Hepatic stellate cell (primary cell): ENCODE measurements around the gene JUNB.
"Not testable (repeated sequence)": the region's sequence is repeated elsewhere in the genome, so short reads cannot be mapped to it uniquely, and the experiment has no call there.

Experiments used
- DNase-seq: peaks from one replicate; pipeline ENCODE4 v3.0.0; 2011; ENCODE audit warnings: low spot score

Gene JUNB

GRCh38 chr19:12804051-12804450 lies 12.8 kb downstream of the JUNB start:
- no peak for DNase-seq

DNA sequence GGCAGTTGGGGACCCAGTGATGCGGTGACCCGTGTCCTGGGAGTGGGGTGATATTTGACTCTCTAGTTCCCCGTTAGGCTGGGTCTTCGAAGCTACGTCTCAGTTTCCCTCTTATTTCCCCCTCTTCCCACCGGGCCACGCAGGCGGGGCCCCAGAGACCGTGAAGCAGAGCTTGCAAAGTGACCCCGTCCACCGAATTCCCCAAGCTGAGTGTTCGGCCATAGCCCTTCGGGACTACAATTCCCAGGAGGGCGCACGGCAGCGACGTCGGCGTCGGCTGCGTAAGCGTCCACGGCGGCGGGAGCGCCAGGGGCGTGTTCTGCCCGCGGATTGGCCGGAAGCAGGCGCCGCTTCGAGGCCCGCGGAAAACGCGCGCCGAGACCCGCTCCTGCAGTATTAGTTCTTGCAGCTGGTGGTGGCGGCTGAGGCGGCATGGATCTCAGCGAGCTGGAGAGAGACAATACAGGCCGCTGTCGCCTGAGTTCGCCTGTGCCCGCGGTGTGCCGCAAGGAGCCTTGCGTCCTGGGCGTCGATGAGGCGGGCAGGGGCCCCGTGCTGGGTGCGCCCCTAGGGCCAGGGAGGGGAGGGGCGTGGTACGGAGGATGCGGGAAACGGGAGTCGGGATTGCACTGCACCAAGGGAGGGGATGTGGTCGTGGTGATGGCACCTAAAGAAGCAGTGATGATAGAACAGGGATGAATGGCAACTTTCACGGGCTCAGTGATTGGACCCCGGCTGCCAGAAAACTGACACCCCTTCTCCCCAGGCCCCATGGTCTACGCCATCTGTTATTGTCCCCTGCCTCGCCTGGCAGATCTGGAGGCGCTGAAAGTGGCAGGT lies 15.2 kb downstream of the JUNB start, which contains the start of gene RNASEH2A:
Gene RNASEH2A, plus strand, starts transcription at position 343 of the 840 bp plus-strand sequence. Its CDS starts 90 bp downstream, at position 433.
- DNase-seq: peak; percentile 95

DNA sequence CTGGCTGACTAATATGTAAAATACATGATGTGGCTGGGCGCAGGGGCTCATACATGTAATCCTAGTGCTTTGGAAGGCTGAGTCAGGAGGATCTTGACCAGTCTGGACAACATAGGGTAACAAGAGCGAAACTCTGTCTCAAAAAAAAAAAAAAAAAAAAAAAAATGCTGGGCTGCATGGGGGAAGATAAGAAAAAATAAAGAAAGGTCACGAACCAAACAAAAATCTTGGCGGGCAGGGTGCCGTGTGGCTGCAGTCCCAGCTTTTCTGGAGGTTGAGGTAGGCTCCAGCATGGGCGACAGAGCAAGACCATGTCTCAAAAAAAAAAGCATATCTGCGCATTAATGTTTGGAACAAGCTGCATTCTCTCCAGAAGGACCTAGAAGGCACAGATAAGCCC lies 23.8 kb downstream of the JUNB start:
- no peak for DNase-seq

DNA sequence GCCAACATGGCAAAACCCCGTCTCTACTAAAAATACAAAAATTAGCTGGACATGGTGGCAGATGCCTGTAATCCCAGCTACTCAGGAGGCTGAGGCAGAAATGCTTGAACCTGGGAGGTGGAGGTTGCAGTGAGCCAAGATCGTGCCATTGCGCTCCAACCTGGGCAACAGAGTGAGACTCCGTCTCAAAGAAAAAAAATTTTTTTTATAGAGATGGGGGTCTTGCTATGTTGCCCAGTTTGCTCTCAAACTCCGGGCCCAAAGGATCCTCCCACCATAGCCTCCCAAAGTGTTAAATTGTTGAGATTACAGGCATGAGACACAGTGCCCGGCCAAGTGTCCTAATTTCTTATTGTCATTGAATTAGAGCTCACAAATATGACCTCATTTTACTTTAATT lies 25.9 kb downstream of the JUNB start:
- DNase-seq: not testable (repeated sequence)

GRCh38 chr19:12817810-12818209 lies 26.5 kb downstream of the JUNB start:
- DNase-seq: not testable (repeated sequence)

- no peak for DNase-seq
Observed at GRCh38 chr19:12821761-12822160, 30.5 kb downstream of the JUNB start.

DNA sequence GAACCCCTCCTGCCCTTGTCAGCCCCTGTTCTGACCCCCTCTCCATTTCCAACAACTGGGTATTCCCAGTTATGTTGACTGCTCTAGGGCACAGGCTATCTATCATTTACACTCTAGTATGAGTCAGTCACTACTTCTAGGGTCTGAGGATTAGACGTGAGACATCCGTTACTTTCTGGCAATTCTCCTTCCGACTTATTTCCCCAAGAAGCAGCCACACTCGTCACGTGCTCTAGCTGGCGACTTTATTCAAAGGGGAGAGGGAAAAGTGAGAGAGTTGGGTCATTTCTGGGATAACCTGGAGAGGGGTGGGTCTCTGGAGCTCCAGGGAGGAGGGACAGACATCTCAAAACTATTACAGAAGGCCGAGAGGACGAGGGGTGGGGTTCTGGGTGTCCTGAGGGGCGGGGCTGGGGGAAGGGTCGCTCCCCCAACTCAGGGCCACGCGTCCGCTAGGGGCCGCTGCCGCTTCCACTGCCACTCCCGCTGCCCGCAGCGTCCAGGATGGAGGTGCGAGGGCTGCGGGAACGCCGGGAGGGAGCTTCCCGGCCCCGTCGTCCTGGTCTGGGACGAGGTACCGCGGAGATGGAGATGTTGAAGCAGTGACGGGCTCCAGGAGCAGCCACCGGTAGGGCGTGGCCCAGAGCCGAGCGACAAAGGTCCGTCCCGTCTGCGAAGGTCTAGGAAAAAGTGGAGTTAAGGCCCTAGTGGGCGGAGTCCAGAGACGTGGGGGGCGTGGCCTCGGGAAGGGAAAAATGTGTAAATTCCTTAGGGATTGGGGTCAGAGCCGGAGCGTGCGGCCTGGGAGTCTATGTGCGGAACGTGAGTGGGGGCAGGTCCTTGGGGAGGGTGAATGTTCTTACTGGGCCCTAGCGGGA lies 34.2 kb downstream of the JUNB start:
- peak; percentile 71 for DNase-seq

DNA sequence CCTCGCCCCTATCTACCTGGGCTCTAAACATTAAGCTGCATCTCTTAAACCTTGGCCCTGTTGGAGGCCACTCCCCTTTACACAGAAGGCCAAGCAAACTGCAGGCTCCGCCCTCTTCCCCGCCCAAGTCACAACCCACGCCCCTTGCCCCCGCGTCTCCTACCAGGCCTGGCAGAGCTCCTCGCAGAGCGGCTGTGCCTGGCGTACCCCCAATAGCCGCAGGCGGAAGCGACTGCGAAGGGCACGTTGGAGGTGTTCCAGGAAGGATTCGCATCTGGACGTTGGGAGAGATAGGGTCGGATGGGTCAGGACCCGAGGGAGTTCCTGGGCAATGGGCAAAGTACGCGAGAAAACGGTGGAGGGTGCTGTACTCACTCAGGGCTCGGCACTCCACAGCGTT lies 37.2 kb downstream of the JUNB start:
- no peak for DNase-seq

- DNase-seq: no peak
Observed at GRCh38 chr19:12833418-12833737, 42.1 kb downstream of the JUNB start.

DNA sequence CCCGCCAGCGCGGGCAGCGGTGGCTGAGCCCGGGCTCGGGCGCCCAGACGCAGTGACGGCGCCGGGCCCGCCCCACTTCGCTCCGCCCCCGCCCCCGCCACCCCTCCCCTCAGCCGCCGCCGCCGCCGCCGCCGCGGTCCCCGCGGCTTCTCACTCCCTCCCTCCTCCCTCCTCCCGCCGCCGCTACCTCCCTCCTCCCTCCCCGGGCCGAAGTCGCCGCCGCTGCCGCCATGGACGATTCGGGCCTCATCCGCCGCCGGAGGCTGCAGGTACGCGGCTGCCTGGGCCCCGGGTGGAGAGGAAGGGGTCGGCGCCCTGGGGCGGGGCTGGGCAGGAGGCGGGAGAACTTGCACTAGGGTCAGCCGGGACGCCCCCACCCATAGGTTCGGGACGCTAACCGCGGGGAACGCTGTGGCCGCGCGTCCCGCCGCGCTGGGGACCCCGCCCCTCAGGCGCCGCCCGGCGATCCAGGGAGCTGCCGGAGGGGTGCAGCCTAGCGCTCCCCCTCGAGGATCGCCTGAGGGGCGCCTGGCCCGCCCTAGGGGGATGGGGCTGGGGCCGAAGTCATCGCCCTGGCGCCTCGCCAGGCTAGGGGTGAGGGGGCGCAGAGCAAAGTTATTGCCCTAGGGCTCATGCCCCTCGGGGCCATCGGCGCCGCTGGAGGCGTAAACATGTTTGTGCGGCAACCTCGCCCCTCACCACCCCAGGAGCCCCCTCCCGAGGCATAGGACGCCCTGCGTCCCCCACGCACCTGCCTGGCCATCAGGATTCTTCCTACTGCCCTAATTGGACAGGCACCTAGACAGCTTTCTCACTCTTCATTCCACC lies 42.7 kb downstream of the JUNB start:
- no peak for DNase-seq

DNA sequence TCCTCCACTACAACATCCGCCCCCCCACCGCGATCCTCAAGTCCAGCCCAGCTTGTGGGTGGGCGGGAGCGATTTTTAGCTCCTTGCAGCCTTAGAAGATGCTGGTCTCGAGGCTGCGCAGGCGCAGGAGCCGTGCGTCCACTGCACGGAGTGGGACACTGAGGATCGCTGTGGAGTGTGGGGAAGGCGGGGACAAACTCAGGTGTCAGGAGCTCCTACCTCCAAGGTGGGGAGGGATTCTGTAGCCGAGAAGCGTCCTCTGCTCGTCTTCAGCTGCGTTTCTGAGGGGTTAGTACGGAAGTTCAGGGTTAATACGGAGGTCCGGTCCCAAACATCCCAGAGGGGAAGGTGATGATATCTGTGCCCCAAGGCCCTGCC lies 43.3 kb downstream of the JUNB start, which contains the start of gene RTBDN:
Gene RTBDN, minus strand, starts transcription at position 14 of the 378 bp plus-strand sequence. CDS start 4,600 bp downstream, outside the sequence.
- no peak for DNase-seq

- DNase-seq: no peak
Observed at GRCh38 chr19:12834976-12835757, 43.9 kb downstream of the JUNB start.

DNA sequence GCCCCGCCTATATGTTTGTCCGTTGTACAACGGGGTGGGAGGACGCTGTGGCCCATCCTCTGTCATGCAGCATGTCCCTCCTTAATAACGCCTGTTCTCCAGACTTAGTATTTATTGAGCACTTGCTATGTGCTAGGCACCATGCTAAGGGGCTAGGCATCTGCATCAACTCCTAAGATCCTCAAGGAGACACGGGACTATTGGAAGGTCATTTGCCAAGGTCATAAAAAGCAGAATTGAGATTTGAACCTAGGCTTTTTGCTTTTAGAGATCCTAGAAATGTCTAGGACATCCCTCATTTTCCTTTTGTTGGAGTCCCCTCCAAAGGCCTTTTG lies 45.2 kb downstream of the JUNB start:
- no peak for DNase-seq

- no peak for DNase-seq
Observed at GRCh38 chr19:12837225-12837624, 45.9 kb downstream of the JUNB start.

DNA sequence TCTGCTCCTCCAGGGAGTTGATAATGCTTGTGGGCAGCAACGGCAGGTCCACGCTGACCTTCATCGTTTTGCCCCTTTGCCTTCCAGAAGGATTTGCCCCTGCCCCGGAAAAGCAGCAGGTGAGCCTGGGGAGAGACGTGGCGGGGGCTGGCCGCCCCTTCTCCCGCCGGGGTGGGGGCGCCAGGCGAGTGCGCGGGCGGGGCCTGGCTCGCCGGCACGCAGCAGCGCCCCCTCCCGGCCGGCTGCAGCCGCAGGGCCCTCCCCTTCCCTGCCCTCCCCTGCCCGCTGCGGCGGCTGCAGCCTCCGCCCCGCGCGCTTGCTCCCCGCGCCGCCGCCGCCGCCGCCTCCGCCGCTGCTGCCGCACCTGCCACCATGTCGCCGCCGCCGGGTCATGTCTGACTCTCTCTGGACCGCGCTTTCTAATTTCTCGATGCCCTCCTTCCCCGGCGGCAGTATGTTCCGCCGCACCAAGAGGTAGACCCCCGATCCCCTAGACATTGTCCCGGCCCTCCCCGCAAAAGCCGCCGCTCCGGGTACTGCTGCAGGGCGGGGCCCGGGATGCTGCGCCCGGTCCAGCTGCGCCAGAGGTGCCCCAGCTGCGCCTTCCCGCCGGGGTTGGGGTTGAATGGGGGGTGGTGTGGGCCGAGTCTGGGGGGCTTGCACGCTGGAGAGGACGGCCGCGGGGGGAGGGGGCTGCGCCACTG lies 47.0 kb downstream of the JUNB start, which contains the start of gene MAST1:
Gene MAST1, plus strand, starts transcription at position 334 of the 704 bp plus-strand sequence. Its CDS starts 58 bp downstream, at position 392.
- DNase-seq: no peak

- no peak for DNase-seq
Observed at GRCh38 chr19:12838886-12839756, 47.8 kb downstream of the JUNB start.

DNA sequence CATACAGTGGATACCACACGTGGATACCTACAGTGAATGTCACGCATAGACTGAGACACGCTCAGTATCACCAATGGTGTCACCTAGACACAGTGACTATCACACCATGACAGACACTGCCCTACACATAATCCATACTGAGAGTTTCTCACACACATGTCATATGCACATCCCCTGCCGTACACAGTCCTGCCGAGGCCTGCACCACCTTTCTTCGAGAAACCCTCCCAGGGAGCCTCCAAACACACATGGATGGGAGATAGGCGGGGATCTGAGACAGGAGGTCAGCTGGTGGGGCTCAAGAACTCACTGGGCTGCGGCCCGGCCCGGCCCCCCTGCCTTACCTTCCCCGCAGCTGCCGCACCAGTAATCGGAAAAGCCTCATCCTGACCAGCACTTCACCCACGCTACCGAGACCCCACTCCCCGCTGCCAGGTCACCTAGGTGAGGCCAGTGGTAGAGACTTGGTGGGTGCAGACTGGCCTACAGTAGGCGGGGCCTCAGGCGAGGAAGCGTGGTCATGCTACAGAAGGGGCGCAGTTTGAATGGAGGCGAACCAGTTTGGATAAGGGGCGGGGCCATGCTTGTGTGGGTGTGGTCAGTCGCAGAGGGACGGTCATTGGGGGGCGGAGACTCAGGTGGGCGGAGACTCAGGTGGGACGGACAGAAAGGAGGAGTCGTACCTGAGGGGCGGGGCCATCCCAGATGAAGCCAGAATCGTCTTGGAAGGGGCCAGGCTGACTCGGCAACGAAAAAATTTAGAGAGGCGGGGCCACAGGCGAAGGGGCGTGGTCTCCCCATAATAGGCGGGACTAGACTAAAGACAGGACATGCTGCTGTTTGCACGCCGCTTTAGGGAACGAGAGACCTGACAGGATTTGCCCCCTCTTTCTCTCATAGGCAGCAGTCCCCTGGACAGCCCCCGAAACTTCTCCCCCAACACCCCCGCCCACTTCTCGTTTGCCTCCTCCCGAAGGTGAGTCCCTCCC lies 49.1 kb downstream of the JUNB start:
- no peak for DNase-seq

DNA sequence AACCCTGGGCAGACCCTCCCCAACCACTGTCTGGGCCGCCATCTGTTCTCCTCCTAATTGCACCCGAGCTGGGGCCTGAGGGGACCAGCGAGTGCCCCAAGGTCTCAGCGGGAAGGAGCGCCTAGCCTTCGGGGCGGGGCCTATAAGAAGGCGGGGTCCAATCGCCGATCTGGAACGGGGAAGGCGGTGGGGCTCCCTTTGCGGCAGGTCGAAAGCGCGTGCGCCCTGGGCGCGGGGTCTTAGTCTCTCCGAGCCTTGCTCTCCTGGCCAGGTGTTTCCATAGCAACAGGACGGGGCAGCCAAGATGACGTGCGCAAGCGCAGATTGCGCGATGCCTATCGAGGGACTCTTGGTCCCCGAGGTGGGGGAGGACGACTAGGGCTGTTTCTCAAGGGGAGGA lies 49.8 kb downstream of the JUNB start:
- no peak for DNase-seq
